ENCODE data around the gene FBLN5. TPM values are rescaled to one million over a fixed set of nuclear protein-coding genes. Genes with fewer than 3 reads are reported as not detected.

FBLN5 gene
- total and polyA plus RNA-seq, 4 donors: 3.9 to 21.8 (median 14.8) TPM

DNA sequence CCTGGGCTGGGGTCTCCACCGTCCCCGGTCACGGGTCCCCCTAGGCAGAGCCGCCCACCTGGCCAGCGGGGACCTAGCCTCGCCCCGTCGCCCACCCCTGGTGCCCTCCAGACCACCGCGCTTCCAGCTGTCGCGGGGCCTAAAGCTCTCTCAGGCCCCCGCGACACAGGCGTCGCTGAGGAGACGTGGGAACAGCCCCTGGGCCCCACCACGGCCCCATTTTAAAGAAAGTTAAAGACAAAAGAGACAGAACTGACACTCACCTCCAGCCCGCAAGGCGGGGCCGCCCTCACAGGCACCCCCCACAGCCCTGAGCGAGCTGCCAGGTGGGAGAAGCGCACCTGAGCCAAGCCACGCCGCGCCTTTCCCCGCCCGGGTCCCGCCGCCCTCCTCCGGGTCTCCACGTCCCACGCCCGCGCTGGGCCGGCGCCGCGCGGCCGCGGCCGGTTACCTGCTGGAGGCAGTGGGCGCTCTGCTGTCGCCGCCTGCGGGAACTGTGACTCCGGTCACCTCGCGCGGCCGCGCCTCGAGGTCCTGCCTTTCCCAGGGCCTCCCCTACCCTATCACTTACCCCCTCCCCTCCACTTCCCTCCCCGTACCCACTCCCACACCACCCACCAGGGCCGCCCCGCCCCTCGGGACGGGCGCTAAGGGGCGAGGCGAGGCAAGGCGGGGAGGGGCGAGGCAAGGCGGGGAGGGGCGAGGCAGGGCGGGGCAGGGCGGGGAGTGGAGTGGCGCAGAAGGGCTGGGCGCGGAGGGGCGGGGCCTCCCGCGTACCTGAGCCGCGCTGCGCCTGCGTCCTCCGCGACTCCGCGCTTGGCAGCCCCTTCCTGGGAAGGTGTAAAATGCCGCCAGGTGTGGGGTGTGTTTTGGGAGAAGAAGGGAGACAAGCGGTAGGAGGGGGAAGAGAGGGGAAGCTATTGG is 111.3 kb downstream of the FBLN5 start (continued):
- TF ChIP-seq, protein P1, sequence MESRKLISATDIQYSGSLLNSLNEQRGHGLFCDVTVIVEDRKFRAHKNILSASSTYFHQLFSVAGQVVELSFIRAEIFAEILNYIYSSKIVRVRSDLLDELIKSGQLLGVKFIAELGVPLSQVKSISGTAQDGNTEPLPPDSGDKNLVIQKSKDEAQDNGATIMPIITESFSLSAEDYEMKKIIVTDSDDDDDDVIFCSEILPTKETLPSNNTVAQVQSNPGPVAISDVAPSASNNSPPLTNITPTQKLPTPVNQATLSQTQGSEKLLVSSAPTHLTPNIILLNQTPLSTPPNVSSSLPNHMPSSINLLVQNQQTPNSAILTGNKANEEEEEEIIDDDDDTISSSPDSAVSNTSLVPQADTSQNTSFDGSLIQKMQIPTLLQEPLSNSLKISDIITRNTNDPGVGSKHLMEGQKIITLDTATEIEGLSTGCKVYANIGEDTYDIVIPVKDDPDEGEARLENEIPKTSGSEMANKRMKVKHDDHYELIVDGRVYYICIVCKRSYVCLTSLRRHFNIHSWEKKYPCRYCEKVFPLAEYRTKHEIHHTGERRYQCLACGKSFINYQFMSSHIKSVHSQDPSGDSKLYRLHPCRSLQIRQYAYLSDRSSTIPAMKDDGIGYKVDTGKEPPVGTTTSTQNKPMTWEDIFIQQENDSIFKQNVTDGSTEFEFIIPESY (IDR thresholded peaks at IDR 0.05): no peak
- TF ChIP-seq NR2F2 (IDR thresholded peaks at IDR 0.05): no peak
- no peak for TF ChIP-seq SP1 (IDR thresholded peaks at IDR 0.05)
- TF ChIP-seq FOXA2 (IDR thresholded peaks at IDR 0.05): no peak

DNA sequence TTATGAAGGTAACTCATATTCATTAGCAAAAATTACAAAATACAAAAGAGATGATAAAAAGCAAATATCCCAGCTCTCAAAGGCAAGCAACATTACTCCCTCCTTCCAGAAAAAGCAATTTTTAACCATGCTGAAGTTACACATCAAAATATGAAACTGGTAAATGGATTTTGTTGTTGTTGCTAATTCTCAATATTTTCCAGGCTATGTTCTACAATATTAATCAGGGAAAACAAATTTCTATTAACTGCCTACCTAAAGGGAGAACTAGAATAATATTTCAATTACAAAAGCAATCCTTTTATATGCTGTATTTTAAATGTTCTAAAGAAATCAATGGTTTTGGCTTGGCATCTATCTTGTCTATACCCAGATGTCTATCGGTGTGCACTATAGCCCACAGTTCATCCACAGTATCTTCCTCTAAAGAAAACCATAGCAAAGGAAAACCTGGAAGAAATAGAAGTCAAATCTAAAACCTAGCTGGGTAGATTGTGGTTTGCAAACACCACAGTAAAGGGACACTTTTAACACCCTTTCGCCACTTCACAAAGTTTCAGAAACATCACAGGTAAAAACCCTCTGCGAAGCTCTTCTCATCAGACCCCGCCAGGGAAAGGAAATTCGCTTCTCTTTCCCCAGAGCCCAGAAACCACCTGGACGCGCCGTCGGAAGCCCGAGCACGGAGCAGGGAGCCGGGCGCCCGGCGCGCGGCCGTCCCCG is 112.1 kb downstream of the FBLN5 start:
- DNase-seq (ENCODE audit: low spot score): no peak
- WGBS: 15% methylated on average over 19 of the region's 19 CpGs
- H3K4me3 ChIP-seq (ENCODE audit: low read depth in 1 of 3, low read length in 3 of 3): peak overlapping the region in 2 of 3 donors; percentile 50 to 60
- H3K9ac ChIP-seq (ENCODE audit: low read depth in 1 of 2, low read length in 2 of 2): peak overlapping the region in 1 of 2 donors; percentile 32
- no peaks in the 10 kb centered on the region for H3K36me3 ChIP-seq (ENCODE audit: control insufficient read depth in 4 of 4, insufficient read depth in 3 of 4, low read depth in 1 of 4, low read length in 3 of 4)
- no peaks in the 10 kb centered on the region for H3K9me3 ChIP-seq (ENCODE audit: control insufficient read depth in 4 of 4, low read length in 3 of 4)
- H3K4me1 ChIP-seq (ENCODE audit: control insufficient read depth in 4 of 4, insufficient read depth in 4 of 4, low read length in 3 of 4): peaks cover 0 to 12% (median 5%) of the 10 kb centered on the region in 4 donors
- H3K27me3 ChIP-seq (ENCODE audit: control insufficient read depth in 4 of 4, insufficient read depth in 4 of 4, low read length in 3 of 4): peaks cover 0 to 7% (median 0%) of the 10 kb centered on the region in 4 donors
- H3K27ac ChIP-seq (ENCODE audit: low read depth in 1 of 2, low read length in 2 of 2): peak overlapping the region; percentile 48 to 50
- TF ChIP-seq, protein P2, sequence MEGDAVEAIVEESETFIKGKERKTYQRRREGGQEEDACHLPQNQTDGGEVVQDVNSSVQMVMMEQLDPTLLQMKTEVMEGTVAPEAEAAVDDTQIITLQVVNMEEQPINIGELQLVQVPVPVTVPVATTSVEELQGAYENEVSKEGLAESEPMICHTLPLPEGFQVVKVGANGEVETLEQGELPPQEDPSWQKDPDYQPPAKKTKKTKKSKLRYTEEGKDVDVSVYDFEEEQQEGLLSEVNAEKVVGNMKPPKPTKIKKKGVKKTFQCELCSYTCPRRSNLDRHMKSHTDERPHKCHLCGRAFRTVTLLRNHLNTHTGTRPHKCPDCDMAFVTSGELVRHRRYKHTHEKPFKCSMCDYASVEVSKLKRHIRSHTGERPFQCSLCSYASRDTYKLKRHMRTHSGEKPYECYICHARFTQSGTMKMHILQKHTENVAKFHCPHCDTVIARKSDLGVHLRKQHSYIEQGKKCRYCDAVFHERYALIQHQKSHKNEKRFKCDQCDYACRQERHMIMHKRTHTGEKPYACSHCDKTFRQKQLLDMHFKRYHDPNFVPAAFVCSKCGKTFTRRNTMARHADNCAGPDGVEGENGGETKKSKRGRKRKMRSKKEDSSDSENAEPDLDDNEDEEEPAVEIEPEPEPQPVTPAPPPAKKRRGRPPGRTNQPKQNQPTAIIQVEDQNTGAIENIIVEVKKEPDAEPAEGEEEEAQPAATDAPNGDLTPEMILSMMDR (IDR thresholded peaks at IDR 0.05; ENCODE audit: low read depth, low read length, missing input control): no peak
- no peak for TF ChIP-seq TAF1 (conservative IDR thresholded peaks at IDR 0.05)
- TF ChIP-seq JUND (IDR thresholded peaks at IDR 0.05): no peak
- TF ChIP-seq, protein P3, sequence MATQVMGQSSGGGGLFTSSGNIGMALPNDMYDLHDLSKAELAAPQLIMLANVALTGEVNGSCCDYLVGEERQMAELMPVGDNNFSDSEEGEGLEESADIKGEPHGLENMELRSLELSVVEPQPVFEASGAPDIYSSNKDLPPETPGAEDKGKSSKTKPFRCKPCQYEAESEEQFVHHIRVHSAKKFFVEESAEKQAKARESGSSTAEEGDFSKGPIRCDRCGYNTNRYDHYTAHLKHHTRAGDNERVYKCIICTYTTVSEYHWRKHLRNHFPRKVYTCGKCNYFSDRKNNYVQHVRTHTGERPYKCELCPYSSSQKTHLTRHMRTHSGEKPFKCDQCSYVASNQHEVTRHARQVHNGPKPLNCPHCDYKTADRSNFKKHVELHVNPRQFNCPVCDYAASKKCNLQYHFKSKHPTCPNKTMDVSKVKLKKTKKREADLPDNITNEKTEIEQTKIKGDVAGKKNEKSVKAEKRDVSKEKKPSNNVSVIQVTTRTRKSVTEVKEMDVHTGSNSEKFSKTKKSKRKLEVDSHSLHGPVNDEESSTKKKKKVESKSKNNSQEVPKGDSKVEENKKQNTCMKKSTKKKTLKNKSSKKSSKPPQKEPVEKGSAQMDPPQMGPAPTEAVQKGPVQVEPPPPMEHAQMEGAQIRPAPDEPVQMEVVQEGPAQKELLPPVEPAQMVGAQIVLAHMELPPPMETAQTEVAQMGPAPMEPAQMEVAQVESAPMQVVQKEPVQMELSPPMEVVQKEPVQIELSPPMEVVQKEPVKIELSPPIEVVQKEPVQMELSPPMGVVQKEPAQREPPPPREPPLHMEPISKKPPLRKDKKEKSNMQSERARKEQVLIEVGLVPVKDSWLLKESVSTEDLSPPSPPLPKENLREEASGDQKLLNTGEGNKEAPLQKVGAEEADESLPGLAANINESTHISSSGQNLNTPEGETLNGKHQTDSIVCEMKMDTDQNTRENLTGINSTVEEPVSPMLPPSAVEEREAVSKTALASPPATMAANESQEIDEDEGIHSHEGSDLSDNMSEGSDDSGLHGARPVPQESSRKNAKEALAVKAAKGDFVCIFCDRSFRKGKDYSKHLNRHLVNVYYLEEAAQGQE (IDR thresholded peaks at IDR 0.05): no peak
- TF ChIP-seq EGR1 (IDR thresholded peaks at IDR 0.05; ENCODE audit: low read depth in 2 of 2): no peak
- no peak for TF ChIP-seq HNF4G (IDR thresholded peaks at IDR 0.05)
- TF ChIP-seq SP1 (IDR thresholded peaks at IDR 0.05): no peak
- TF ChIP-seq NR2F2 (IDR thresholded peaks at IDR 0.05): no peak
- no peak for TF ChIP-seq FOXA1 (IDR thresholded peaks at IDR 0.05)
- no peak for TF ChIP-seq GABPA (IDR thresholded peaks at IDR 0.05 in 1 of 2, conservative IDR thresholded peaks at IDR 0.05 in 1 of 2)
- TF ChIP-seq, protein P4, sequence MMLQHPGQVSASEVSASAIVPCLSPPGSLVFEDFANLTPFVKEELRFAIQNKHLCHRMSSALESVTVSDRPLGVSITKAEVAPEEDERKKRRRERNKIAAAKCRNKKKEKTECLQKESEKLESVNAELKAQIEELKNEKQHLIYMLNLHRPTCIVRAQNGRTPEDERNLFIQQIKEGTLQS (IDR thresholded peaks at IDR 0.05): no peak
- TF ChIP-seq RAD21 (IDR thresholded peaks at IDR 0.05): no peak

All from liver (tissue), 9 donors.